ENCODE results near the gene OTULINL.

DNA sequence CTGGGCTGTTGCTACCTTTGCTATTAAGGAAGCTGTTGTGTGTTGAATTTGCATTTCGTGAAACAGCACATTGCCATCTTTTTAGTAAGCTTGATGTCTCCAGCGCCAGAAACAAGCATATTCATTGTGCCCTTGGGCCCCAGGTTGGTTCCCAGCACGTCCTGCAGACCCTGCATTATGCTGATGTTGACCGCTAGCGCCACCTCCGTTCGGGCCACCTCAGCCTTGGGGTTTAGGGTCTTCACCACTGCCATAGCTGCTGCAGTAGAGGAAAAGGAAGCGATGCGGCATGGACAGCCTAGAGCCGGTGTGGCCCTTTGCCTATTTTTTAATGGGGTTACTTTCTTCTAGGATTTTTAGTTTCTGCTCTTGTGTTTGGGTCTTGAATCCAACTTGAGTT is 59.2 kb downstream of the OTULINL start:
- TF ChIP-seq POLR2A (IDR thresholded peaks at IDR 0.05; ENCODE audit: low read length) (no peak), GATA1 (IDR thresholded peaks at IDR 0.05; ENCODE audit: low read depth, low read length) (no peak)

Measured in erythroblast (primary cell).